Activated T-helper 9 cell treated with anti-CD3 and anti-CD28 coated beads, Interleukin-2, amount 50 U/mL, for 16 hours (primary cell): ENCODE data around the gene TUBB4B.
"Not testable (repeated sequence)": the region's sequence is repeated elsewhere in the genome, so short reads cannot be mapped to it uniquely, and the experiment has no call there.

Experiments
- DNase-seq: peaks from one replicate; pipeline ENCODE4 v3.0.0-alpha.2; 2020; ENCODE audit warnings: low read depth

The TUBB4B gene

DNA sequence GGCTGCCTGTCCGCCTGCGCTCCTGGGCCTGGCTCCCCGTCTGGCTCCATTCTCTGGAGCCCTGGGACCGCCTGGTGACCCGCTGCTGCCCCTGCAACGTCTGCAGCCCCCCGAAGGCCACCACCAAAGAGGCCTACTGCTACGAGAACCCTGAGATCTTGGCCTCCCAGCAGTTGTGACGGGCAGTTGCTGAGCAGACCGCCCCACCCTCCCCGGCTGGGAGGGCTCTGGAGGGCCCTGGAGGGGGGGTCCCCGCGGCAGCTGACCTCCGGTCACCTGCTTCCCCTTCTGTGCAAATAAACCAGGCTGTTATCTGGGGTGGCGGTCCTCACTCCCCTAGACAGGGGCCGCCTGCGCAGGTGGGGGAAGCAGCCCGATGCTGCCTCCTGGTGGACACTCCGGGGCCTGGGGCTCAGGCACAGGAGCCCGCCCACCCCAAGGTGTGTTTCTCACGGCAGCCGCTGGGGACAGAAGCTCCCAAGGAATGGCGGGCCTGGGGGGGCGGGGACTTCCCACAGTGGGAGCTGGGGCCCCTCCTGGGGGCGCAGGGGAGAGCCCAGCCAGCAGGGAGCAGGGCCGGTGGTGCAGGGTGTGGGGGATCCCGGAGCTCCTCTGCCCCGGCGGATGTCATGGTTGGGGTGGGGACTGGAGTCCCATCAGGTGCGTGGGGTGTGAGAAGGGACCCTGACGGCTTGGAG lies 4.7 kb upstream of the TUBB4B start:
- DNase-seq = peak; percentile 85

DNA sequence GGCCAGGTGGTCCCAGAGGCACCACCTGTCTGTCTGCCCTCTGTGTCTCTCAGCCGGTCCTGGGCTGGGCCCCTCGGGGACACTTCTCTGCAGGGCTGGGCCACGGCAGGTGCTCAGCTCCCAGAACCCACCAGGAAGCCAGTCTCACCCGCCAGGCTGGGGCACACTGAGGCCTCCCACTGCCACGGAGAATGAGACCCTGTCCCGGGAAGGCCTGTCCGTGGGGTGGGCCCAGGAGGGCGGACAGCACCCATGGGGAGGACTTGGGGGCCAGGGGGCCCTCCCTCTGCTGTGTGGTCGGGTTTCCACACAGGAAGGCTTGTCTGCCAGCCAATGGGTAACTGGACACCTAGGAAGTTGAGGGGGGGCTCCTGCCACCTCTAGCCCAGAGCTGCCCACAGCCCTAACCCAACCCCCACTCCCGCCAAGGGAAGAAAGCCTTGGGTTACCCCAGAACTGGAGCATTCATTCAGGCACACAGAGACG lies 4.1 kb upstream of the TUBB4B start:
- no peak for DNase-seq

- DNase-seq = no peak
These were observed 3.0 kb upstream of the TUBB4B start for GRCh38 chr9:137237759-137238726.

- DNase-seq = not testable (repeated sequence)
These were observed 1.4 kb upstream of the TUBB4B start for GRCh38 chr9:137239541-137240200.

GRCh38 chr9:137240318-137240840 lies 708 bp upstream of the TUBB4B start:
- DNase-seq = peak; percentile 59

- peak; percentile 64 for DNase-seq
These were observed 592 bp downstream of the TUBB4B start for GRCh38 chr9:137241490-137242268.

DNA sequence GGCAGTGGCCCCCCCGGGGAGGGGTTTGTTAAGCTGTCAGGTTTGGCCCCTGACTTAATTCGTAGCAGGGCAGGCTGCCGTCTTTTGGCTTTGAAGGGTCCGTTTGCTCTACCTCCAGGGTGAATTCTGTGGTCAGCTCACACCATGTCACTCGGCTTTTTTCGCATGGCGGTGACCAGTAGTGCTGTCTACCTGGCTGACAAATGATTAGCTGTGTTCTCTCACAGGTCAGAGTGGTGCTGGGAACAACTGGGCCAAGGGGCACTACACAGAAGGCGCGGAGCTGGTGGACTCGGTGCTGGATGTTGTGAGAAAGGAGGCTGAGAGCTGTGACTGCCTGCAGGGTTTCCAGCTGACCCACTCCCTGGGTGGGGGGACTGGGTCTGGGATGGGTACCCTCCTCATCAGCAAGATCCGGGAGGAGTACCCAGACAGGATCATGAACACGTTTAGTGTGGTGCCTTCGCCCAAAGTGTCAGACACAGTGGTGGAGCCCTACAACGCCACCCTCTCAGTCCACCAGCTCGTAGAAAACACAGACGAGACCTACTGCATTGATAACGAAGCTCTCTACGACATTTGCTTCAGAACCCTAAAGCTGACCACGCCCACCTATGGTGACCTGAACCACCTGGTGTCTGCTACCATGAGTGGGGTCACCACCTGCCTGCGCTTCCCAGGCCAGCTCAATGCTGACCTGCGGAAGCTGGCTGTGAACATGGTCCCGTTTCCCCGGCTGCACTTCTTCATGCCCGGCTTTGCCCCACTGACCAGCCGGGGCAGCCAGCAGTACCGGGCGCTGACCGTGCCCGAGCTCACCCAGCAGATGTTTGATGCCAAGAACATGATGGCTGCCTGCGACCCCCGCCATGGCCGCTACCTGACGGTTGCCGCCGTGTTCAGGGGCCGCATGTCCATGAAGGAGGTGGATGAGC lies 1.4 kb downstream of the TUBB4B start:
- DNase-seq = no peak

- DNase-seq = not testable (repeated sequence)
These were observed 2.2 kb downstream of the TUBB4B start for GRCh38 chr9:137243266-137243625.

- no peak for DNase-seq
These were observed 2.8 kb downstream of the TUBB4B start for GRCh38 chr9:137243626-137244485.

GRCh38 chr9:137244486-137245449 lies 3.7 kb downstream of the TUBB4B start:
- DNase-seq = no peak

- DNase-seq = no peak
These were observed 4.6 kb downstream of the TUBB4B start for GRCh38 chr9:137245450-137246421.

- no peak for DNase-seq
These were observed 6.2 kb downstream of the TUBB4B start for GRCh38 chr9:137247135-137247915.

- no peak for DNase-seq
These were observed 6.8 kb downstream of the TUBB4B start for GRCh38 chr9:137247916-137248175.

DNA sequence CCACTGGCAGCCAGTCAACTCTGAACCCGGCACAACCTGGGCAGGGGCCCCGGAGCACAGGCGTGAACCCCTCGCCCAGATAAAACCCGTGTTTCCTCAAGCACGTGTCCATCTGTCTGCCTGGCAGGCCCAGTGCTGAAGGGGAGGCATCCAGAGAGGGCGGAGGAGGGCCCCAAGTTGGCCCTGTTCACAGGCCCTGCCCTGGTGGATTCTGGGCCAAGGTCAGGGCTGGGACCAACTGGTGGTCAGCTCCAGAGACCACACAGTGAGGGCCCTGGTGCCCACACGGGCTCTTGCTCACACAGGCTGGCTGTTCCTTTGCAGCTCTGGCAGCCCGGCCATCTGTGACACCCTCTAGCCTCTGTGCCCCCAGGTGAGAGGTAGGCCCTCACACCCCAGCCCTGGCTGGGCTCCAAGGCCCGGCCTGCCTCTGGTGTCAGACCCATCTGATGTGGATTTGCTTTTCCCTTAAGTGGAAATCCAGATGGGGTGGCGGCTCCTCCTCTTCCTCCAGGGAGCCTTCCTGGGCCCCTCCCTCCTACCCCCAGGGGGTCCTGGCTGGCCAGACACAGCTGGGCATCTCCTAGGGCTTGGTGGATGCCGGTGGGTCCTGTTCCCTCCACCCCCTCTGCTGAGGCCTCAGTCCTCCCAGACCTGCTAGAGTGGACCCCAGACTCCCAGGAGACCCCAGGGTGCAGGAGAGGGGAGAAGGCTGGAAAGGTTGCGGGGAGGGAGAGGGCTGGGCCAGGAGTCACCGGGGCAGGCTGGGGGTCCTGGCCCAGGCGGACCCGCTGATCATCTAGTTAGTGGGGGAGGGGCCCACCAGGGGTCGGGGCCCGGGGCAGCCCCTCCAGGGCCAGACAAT lies 9.5 kb downstream of the TUBB4B start:
- no peak for DNase-seq

GRCh38 chr9:137251194-137251461 lies 10.0 kb downstream of the TUBB4B start, which contains the start of gene STPG3:
Gene STPG3, plus strand, starts transcription at chr9:137251286. Its CDS starts 1 bp downstream, at chr9:137251287.
- no peak for DNase-seq
